Neural progenitor cell (in vitro differentiated cells): Measurements from ENCODE around the gene LCA5L.

Experiments
- EZH2 ChIP-seq: fragments of 200-600 bp; sonication (generic); IDR thresholded peaks from 2 replicates; pipeline ENCODE4 v1.6.1; 2017; ENCODE audit warnings: antibody characterized with exemption, mild to moderate bottlenecking, moderate library complexity
- TF ChIP-seq, protein P1 (sequence below): fragments of 200-600 bp; sonication (generic); IDR thresholded peaks from 2 replicates; pipeline ENCODE4 v1.5.1; 2017; ENCODE audit warnings: antibody characterized with exemption, mild to moderate bottlenecking

DNA sequence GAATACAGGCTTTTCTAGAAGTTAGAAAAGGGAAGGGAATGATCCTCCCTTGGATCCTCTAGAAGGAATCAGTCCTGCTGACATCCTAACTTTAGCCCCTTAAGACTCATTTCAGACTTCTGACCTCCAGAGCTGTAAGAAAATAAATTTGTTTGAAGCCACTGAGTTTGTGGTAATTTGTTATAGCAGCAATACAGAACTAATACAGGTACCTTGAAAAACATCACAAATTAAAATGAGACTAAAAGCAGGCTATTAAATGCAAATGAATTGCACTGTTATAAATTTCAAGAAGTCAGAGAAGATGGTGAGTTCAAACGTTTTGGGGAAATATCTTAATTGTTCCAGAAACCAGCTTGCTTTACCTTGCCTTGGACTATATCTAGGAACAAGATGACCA, 6.3 kb downstream of the LCA5L start:
- TF ChIP-seq, protein P1, sequence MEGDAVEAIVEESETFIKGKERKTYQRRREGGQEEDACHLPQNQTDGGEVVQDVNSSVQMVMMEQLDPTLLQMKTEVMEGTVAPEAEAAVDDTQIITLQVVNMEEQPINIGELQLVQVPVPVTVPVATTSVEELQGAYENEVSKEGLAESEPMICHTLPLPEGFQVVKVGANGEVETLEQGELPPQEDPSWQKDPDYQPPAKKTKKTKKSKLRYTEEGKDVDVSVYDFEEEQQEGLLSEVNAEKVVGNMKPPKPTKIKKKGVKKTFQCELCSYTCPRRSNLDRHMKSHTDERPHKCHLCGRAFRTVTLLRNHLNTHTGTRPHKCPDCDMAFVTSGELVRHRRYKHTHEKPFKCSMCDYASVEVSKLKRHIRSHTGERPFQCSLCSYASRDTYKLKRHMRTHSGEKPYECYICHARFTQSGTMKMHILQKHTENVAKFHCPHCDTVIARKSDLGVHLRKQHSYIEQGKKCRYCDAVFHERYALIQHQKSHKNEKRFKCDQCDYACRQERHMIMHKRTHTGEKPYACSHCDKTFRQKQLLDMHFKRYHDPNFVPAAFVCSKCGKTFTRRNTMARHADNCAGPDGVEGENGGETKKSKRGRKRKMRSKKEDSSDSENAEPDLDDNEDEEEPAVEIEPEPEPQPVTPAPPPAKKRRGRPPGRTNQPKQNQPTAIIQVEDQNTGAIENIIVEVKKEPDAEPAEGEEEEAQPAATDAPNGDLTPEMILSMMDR, result no peak
- TF ChIP-seq EZH2, result no peak
